GM12878 (cell line): ENCODE measurements around the gene FADS1.

Source experiments
- ATF7 ChIP-seq: fragments of 450-650 bp; IDR thresholded peaks from 2 replicates; pipeline ENCODE4 v1.6.1; 2016; ENCODE audit warnings: low read depth, mild to moderate bottlenecking
- CREB1 ChIP-seq: IDR thresholded peaks from 2 replicates; pipeline ENCODE4 v1.6.1; 2012; ENCODE audit warnings: low read depth, mild to moderate bottlenecking, inconsistent platforms
- DPF2 ChIP-seq: fragments of 450-650 bp; IDR thresholded peaks from 2 replicates; pipeline ENCODE4 v1.6.1; 2017; ENCODE audit warnings: mild to moderate bottlenecking
- EZH2 ChIP-seq: IDR thresholded peaks from 2 replicates; pipeline ENCODE4 v1.6.1; 2012; ENCODE audit warnings: low read depth, mild to moderate bottlenecking, control low read depth, inconsistent platforms, low read length, borderline replicate concordance; ENCODE audit not compliant: control insufficient read depth
- SREBF2 ChIP-seq: IDR thresholded peaks from 2 replicates; pipeline ENCODE4 v1.6.1; 2012; ENCODE audit warnings: mild to moderate bottlenecking, low read length
- ZBTB33 ChIP-seq: fragments of 450-650 bp; IDR thresholded peaks from 2 replicates; pipeline ENCODE4 v1.6.1; 2017; ENCODE audit warnings: mild to moderate bottlenecking
- TF ChIP-seq, protein P1 (sequence below): fragments of 450-650 bp; IDR thresholded peaks from 2 replicates; pipeline ENCODE4 v1.6.1; 2017; ENCODE audit warnings: mild to moderate bottlenecking, moderate library complexity
- TF ChIP-seq, protein P2 (sequence below), 3 experiments: IDR thresholded peaks in 2 of 3; conservative IDR thresholded peaks in 1 of 3; 2 replicates each; pipeline ENCODE4 v1.5.1; 2011; ENCODE audit warnings: low read depth in 3 of 3, low read length in 3 of 3, mild to moderate bottlenecking in 3 of 3, control low read depth in 2 of 3, moderate library complexity in 2 of 3, inconsistent platforms in 1 of 3, mixed read lengths in 1 of 3; ENCODE audit not compliant: control insufficient read depth in 2 of 3, insufficient read depth in 1 of 3; ENCODE audit errors: extremely low read depth in 1 of 3
- TF ChIP-seq, protein P3 (sequence below): fragments of 450-650 bp; formaldehyde crosslinking; IDR thresholded peaks from 2 replicates; pipeline ENCODE4 v1.5.0; 2022; ENCODE audit warnings: mild to moderate bottlenecking, missing genetic modification characterization
- TF ChIP-seq, protein P4 (sequence below): IDR thresholded peaks from 2 replicates; pipeline ENCODE4 v1.6.1; 2012; ENCODE audit warnings: low read length, inconsistent platforms
- TF ChIP-seq, protein P5 (sequence below): fragments of 450-650 bp; IDR thresholded peaks from 2 replicates; pipeline ENCODE4 v1.6.1; 2017; ENCODE audit warnings: antibody characterized with exemption, mild to moderate bottlenecking, moderate library complexity

GRCh38 chr11:61829806-61830205 is 13.0 kb upstream of the FADS1 start:
- TF ChIP-seq EZH2 (no peak), SREBF2 (no peak), CREB1 (no peak), ZBTB33 (no peak), ATF7 (no peak), DPF2 (no peak)
- TF ChIP-seq, protein P1, sequence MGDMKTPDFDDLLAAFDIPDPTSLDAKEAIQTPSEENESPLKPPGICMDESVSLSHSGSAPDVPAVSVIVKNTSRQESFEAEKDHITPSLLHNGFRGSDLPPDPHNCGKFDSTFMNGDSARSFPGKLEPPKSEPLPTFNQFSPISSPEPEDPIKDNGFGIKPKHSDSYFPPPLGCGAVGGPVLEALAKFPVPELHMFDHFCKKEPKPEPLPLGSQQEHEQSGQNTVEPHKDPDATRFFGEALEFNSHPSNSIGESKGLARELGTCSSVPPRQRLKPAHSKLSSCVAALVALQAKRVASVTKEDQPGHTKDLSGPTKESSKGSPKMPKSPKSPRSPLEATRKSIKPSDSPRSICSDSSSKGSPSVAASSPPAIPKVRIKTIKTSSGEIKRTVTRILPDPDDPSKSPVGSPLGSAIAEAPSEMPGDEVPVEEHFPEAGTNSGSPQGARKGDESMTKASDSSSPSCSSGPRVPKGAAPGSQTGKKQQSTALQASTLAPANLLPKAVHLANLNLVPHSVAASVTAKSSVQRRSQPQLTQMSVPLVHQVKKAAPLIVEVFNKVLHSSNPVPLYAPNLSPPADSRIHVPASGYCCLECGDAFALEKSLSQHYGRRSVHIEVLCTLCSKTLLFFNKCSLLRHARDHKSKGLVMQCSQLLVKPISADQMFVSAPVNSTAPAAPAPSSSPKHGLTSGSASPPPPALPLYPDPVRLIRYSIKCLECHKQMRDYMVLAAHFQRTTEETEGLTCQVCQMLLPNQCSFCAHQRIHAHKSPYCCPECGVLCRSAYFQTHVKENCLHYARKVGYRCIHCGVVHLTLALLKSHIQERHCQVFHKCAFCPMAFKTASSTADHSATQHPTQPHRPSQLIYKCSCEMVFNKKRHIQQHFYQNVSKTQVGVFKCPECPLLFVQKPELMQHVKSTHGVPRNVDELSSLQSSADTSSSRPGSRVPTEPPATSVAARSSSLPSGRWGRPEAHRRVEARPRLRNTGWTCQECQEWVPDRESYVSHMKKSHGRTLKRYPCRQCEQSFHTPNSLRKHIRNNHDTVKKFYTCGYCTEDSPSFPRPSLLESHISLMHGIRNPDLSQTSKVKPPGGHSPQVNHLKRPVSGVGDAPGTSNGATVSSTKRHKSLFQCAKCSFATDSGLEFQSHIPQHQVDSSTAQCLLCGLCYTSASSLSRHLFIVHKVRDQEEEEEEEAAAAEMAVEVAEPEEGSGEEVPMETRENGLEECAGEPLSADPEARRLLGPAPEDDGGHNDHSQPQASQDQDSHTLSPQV = no peak
- TF ChIP-seq, protein P2, sequence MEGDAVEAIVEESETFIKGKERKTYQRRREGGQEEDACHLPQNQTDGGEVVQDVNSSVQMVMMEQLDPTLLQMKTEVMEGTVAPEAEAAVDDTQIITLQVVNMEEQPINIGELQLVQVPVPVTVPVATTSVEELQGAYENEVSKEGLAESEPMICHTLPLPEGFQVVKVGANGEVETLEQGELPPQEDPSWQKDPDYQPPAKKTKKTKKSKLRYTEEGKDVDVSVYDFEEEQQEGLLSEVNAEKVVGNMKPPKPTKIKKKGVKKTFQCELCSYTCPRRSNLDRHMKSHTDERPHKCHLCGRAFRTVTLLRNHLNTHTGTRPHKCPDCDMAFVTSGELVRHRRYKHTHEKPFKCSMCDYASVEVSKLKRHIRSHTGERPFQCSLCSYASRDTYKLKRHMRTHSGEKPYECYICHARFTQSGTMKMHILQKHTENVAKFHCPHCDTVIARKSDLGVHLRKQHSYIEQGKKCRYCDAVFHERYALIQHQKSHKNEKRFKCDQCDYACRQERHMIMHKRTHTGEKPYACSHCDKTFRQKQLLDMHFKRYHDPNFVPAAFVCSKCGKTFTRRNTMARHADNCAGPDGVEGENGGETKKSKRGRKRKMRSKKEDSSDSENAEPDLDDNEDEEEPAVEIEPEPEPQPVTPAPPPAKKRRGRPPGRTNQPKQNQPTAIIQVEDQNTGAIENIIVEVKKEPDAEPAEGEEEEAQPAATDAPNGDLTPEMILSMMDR (IDR thresholded peaks at IDR 0.05 in 2 of 3, conservative IDR thresholded peaks at IDR 0.05 in 1 of 3; ENCODE audit: control insufficient read depth in 2 of 3, extremely low read depth in 1 of 3, insufficient read depth in 1 of 3, low read depth in 3 of 3, low read length in 3 of 3) = no peak
- TF ChIP-seq, protein P3, sequence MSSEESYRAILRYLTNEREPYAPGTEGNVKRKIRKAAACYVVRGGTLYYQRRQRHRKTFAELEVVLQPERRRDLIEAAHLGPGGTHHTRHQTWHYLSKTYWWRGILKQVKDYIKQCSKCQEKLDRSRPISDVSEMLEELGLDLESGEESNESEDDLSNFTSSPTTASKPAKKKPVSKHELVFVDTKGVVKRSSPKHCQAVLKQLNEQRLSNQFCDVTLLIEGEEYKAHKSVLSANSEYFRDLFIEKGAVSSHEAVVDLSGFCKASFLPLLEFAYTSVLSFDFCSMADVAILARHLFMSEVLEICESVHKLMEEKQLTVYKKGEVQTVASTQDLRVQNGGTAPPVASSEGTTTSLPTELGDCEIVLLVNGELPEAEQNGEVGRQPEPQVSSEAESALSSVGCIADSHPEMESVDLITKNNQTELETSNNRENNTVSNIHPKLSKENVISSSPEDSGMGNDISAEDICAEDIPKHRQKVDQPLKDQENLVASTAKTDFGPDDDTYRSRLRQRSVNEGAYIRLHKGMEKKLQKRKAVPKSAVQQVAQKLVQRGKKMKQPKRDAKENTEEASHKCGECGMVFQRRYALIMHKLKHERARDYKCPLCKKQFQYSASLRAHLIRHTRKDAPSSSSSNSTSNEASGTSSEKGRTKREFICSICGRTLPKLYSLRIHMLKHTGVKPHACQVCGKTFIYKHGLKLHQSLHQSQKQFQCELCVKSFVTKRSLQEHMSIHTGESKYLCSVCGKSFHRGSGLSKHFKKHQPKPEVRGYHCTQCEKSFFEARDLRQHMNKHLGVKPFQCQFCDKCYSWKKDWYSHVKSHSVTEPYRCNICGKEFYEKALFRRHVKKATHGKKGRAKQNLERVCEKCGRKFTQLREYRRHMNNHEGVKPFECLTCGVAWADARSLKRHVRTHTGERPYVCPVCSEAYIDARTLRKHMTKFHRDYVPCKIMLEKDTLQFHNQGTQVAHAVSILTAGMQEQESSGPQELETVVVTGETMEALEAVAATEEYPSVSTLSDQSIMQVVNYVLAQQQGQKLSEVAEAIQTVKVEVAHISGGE (CRISPR knock-in tag) = no peak
- TF ChIP-seq, protein P4, sequence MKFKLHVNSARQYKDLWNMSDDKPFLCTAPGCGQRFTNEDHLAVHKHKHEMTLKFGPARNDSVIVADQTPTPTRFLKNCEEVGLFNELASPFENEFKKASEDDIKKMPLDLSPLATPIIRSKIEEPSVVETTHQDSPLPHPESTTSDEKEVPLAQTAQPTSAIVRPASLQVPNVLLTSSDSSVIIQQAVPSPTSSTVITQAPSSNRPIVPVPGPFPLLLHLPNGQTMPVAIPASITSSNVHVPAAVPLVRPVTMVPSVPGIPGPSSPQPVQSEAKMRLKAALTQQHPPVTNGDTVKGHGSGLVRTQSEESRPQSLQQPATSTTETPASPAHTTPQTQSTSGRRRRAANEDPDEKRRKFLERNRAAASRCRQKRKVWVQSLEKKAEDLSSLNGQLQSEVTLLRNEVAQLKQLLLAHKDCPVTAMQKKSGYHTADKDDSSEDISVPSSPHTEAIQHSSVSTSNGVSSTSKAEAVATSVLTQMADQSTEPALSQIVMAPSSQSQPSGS = no peak
- TF ChIP-seq, protein P5, sequence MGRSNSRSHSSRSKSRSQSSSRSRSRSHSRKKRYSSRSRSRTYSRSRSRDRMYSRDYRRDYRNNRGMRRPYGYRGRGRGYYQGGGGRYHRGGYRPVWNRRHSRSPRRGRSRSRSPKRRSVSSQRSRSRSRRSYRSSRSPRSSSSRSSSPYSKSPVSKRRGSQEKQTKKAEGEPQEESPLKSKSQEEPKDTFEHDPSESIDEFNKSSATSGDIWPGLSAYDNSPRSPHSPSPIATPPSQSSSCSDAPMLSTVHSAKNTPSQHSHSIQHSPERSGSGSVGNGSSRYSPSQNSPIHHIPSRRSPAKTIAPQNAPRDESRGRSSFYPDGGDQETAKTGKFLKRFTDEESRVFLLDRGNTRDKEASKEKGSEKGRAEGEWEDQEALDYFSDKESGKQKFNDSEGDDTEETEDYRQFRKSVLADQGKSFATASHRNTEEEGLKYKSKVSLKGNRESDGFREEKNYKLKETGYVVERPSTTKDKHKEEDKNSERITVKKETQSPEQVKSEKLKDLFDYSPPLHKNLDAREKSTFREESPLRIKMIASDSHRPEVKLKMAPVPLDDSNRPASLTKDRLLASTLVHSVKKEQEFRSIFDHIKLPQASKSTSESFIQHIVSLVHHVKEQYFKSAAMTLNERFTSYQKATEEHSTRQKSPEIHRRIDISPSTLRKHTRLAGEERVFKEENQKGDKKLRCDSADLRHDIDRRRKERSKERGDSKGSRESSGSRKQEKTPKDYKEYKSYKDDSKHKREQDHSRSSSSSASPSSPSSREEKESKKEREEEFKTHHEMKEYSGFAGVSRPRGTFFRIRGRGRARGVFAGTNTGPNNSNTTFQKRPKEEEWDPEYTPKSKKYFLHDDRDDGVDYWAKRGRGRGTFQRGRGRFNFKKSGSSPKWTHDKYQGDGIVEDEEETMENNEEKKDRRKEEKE = no peak
